ENCODE results near the gene TPPP3. TPM values are rescaled to one million over a fixed set of nuclear protein-coding genes. Genes with fewer than 3 reads are reported as not detected.

Gene TPPP3
- total RNA-seq, 1 donor from 2014 or later, result not detected

GRCh38 chr16:67396159-67397035 lies 3.1 kb upstream of the TPPP3 start:
- no peak overlapping the region for H3K27ac Mint-ChIP-seq
- no peaks in the 10 kb centered on the region for H3K9me3 Mint-ChIP-seq
- peaks cover 6% of the 10 kb centered on the region for H3K4me1 Mint-ChIP-seq (ENCODE audit: low read depth)
- H3K27me3 Mint-ChIP-seq (ENCODE audit: insufficient read depth), result peaks cover 36% of the 10 kb centered on the region
- no peak for DNase-seq (ENCODE audit: low spot score)
- H3K36me3 Mint-ChIP-seq (ENCODE audit: low read depth), result no peaks in the 10 kb centered on the region
- intact Hi-C loops (cut with micrococcal nuclease), result no loop called here
- no peak overlapping the region for H3K4me3 Mint-ChIP-seq

GRCh38 chr16:67395458-67396158 lies 2.3 kb upstream of the TPPP3 start:
- peaks cover 6% of the 10 kb centered on the region for H3K4me1 Mint-ChIP-seq (ENCODE audit: low read depth)
- no peak for DNase-seq (ENCODE audit: low spot score)
- no peak overlapping the region for H3K4me3 Mint-ChIP-seq
- H3K9me3 Mint-ChIP-seq, result no peaks in the 10 kb centered on the region
- intact Hi-C loops (cut with micrococcal nuclease), result no loop called here
- H3K27me3 Mint-ChIP-seq (ENCODE audit: insufficient read depth), result peaks cover 33% of the 10 kb centered on the region
- H3K27ac Mint-ChIP-seq, result no peak overlapping the region
- H3K36me3 Mint-ChIP-seq (ENCODE audit: low read depth), result no peaks in the 10 kb centered on the region

- DNase-seq (ENCODE audit: low spot score), result no peak
- Mint-ChIP-seq H3K27ac (no peak overlapping the region), H3K4me1 (ENCODE audit: low read depth) (peaks cover 6% of the 10 kb centered on the region), H3K36me3 (ENCODE audit: low read depth) (no peaks in the 10 kb centered on the region), H3K9me3 (no peaks in the 10 kb centered on the region), H3K27me3 (ENCODE audit: insufficient read depth) (peaks cover 33% of the 10 kb centered on the region), H3K4me3 (no peak overlapping the region)
- intact Hi-C loops (cut with micrococcal nuclease), result no loop called here
These were observed 1.8 kb upstream of the TPPP3 start for GRCh38 chr16:67395105-67395457.

- H3K4me1 Mint-ChIP-seq (ENCODE audit: low read depth), result peaks cover 6% of the 10 kb centered on the region
These were observed 1.1 kb upstream of the TPPP3 start for GRCh38 chr16:67394155-67395104.

GRCh38 chr16:67393788-67394154 lies 473 bp upstream of the TPPP3 start:
- no peaks in the 10 kb centered on the region for H3K36me3 Mint-ChIP-seq (ENCODE audit: low read depth)
- H3K4me3 Mint-ChIP-seq, result no peak overlapping the region
- H3K27ac Mint-ChIP-seq, result peak overlapping the region; percentile 48
- H3K27me3 Mint-ChIP-seq (ENCODE audit: insufficient read depth), result peaks cover 33% of the 10 kb centered on the region
- intact Hi-C loops (cut with micrococcal nuclease), result loop anchor here (5.0 kb wide), 1 partner anchor 41 kb away; no protein-coding TSS in a partner anchor
- peaks cover 6% of the 10 kb centered on the region for H3K4me1 Mint-ChIP-seq (ENCODE audit: low read depth)
- H3K9me3 Mint-ChIP-seq, result no peaks in the 10 kb centered on the region
- DNase-seq (ENCODE audit: low spot score), result no peak

More at GRCh38 chr16:67394155-67395104, 1.1 kb upstream of the TPPP3 start:
- DNase-seq (ENCODE audit: low spot score), result no peak
- H3K9me3 Mint-ChIP-seq, result no peaks in the 10 kb centered on the region
- H3K4me3 Mint-ChIP-seq, result no peak overlapping the region
- intact Hi-C loops (cut with micrococcal nuclease), result loop anchor here (5.0 kb wide), 1 partner anchor 42 kb away; no protein-coding TSS in a partner anchor
- H3K36me3 Mint-ChIP-seq (ENCODE audit: low read depth), result no peaks in the 10 kb centered on the region
- H3K27me3 Mint-ChIP-seq (ENCODE audit: insufficient read depth), result peaks cover 33% of the 10 kb centered on the region
- peak overlapping the region; percentile 48 for H3K27ac Mint-ChIP-seq

- DNase-seq (ENCODE audit: low spot score), result no peak
- Mint-ChIP-seq H3K27me3 (ENCODE audit: insufficient read depth) (peaks cover 33% of the 10 kb centered on the region), H3K4me1 (ENCODE audit: low read depth) (peaks cover 6% of the 10 kb centered on the region), H3K9me3 (no peaks in the 10 kb centered on the region), H3K36me3 (ENCODE audit: low read depth) (no peaks in the 10 kb centered on the region), H3K4me3 (no peak overlapping the region), H3K27ac (no peak overlapping the region)
- intact Hi-C loops (cut with micrococcal nuclease), result loop anchor here (5.0 kb wide), 1 partner anchor 40 kb away; no protein-coding TSS in a partner anchor
These were observed 818 bp downstream of the TPPP3 start for GRCh38 chr16:67392301-67393059.

GRCh38 chr16:67391424-67392300 lies 1.6 kb downstream of the TPPP3 start:
- no peak for DNase-seq (ENCODE audit: low spot score)
- Mint-ChIP-seq H3K4me1 (ENCODE audit: low read depth) (peaks cover 6% of the 10 kb centered on the region), H3K9me3 (no peaks in the 10 kb centered on the region), H3K36me3 (ENCODE audit: low read depth) (no peaks in the 10 kb centered on the region), H3K27me3 (ENCODE audit: insufficient read depth) (peaks cover 33% of the 10 kb centered on the region), H3K4me3 (no peak overlapping the region), H3K27ac (peak overlapping the region; percentile 40)
- intact Hi-C loops (cut with micrococcal nuclease), result loop anchor here (5.0 kb wide), 1 partner anchor 39 kb away; no protein-coding TSS in a partner anchor

- intact Hi-C loops (cut with micrococcal nuclease), result loop anchor here (5.0 kb wide), 1 partner anchor 39 kb away; no protein-coding TSS in a partner anchor
- Mint-ChIP-seq H3K4me3 (no peak overlapping the region), H3K9me3 (no peaks in the 10 kb centered on the region), H3K27me3 (ENCODE audit: insufficient read depth) (peaks cover 37% of the 10 kb centered on the region), H3K4me1 (ENCODE audit: low read depth) (peaks cover 6% of the 10 kb centered on the region), H3K27ac (no peak overlapping the region), H3K36me3 (ENCODE audit: low read depth) (no peaks in the 10 kb centered on the region)
- no peak for DNase-seq (ENCODE audit: low spot score)
These were observed 2.4 kb downstream of the TPPP3 start for GRCh38 chr16:67390816-67391423.

GRCh38 chr16:67389911-67390815 lies 3.1 kb downstream of the TPPP3 start:
- Mint-ChIP-seq H3K27me3 (ENCODE audit: insufficient read depth) (peaks cover 37% of the 10 kb centered on the region), H3K9me3 (no peaks in the 10 kb centered on the region), H3K4me3 (no peak overlapping the region), H3K27ac (no peak overlapping the region), H3K36me3 (ENCODE audit: low read depth) (no peaks in the 10 kb centered on the region), H3K4me1 (ENCODE audit: low read depth) (peaks cover 6% of the 10 kb centered on the region)
- intact Hi-C loops (cut with micrococcal nuclease), result loop anchor here (5.0 kb wide), 1 partner anchor 38 kb away; no protein-coding TSS in a partner anchor
- DNase-seq (ENCODE audit: low spot score), result no peak

- H3K4me3 Mint-ChIP-seq, result no peak overlapping the region
- intact Hi-C loops (cut with micrococcal nuclease), result no loop called here
- H3K27me3 Mint-ChIP-seq (ENCODE audit: insufficient read depth), result peaks cover 28% of the 10 kb centered on the region
- no peaks in the 10 kb centered on the region for H3K4me1 Mint-ChIP-seq (ENCODE audit: low read depth)
- no peaks in the 10 kb centered on the region for H3K9me3 Mint-ChIP-seq
- H3K27ac Mint-ChIP-seq, result no peak overlapping the region
- H3K36me3 Mint-ChIP-seq (ENCODE audit: low read depth), result no peaks in the 10 kb centered on the region
- DNase-seq (ENCODE audit: low spot score), result no peak
These were observed 4.7 kb downstream of the TPPP3 start for GRCh38 chr16:67388591-67388990.
